HG02840 (cell line): ENCODE measurements around the gene RPL10A.
"Not testable (repeated sequence)": the region's sequence is repeated elsewhere in the genome, so short reads cannot be mapped to it uniquely, and the experiment has no call there.

Source experiments
- ATAC-seq: cut with Tn5 transposase; IDR thresholded peaks from one replicate; pipeline ENCODE4 v1.9.1; 2021; ENCODE audit warnings: mild to moderate bottlenecking, moderate library complexity, moderate number of reproducible peaks; ENCODE audit not compliant: unreplicated experiment, low FRiP score

RPL10A gene

GRCh38 chr6:35506536-35506935, 38.3 kb downstream of the RPL10A start:
- no peak for ATAC-seq

GRCh38 chr6:35507221-35507620, 39.0 kb downstream of the RPL10A start:
- ATAC-seq: no peak

- ATAC-seq: no peak
Measured at GRCh38 chr6:35508027-35508426, 39.8 kb downstream of the RPL10A start.

- no peak for ATAC-seq
Measured at GRCh38 chr6:35508542-35508941, 40.3 kb downstream of the RPL10A start.

GRCh38 chr6:35510916-35511561, 42.8 kb downstream of the RPL10A start:
- ATAC-seq: no peak

GRCh38 chr6:35511562-35511941, 43.4 kb downstream of the RPL10A start:
- no peak for ATAC-seq

- no peak for ATAC-seq
Measured at GRCh38 chr6:35512006-35512405, 43.8 kb downstream of the RPL10A start.

- ATAC-seq: no peak
Measured at GRCh38 chr6:35512740-35513139, 44.5 kb downstream of the RPL10A start, which contains the start of gene TULP1. Gene TULP1, minus strand, starts transcription at chr6:35512896. Its CDS starts 38 bp downstream, at chr6:35512858.

- ATAC-seq: no peak
Measured at GRCh38 chr6:35514587-35514986, 46.4 kb downstream of the RPL10A start.

- not testable (repeated sequence) for ATAC-seq
Measured at GRCh38 chr6:35515939-35516338, 47.7 kb downstream of the RPL10A start.

GRCh38 chr6:35516712-35517111, 48.5 kb downstream of the RPL10A start:
- no peak for ATAC-seq

GRCh38 chr6:35517978-35518377, 49.8 kb downstream of the RPL10A start:
- ATAC-seq: not testable (repeated sequence)

GRCh38 chr6:35518566-35519312, 50.5 kb downstream of the RPL10A start:
- no peak for ATAC-seq

- no peak for ATAC-seq
Measured at GRCh38 chr6:35519313-35520015, 51.3 kb downstream of the RPL10A start.
